Neural progenitor cell (in vitro differentiated cells): ENCODE measurements around the gene CDH3.

Experiments
- CTCF ChIP-seq: fragments of 200-600 bp; sonication (generic); IDR thresholded peaks from 2 replicates; pipeline ENCODE4 v1.5.1; 2017; ENCODE audit warnings: antibody characterized with exemption, mild to moderate bottlenecking
- EZH2 ChIP-seq: fragments of 200-600 bp; sonication (generic); IDR thresholded peaks from 2 replicates; pipeline ENCODE4 v1.6.1; 2017; ENCODE audit warnings: antibody characterized with exemption, mild to moderate bottlenecking, moderate library complexity
- EZH2phosphoT487 ChIP-seq: fragments of 200-600 bp; sonication (generic); IDR thresholded peaks from 2 replicates; pipeline ENCODE4 v1.6.1; 2017; ENCODE audit warnings: antibody characterized with exemption

- TF ChIP-seq CTCF: no peak
- TF ChIP-seq EZH2: no peak
- no peak for TF ChIP-seq EZH2phosphoT487
Measured at GRCh38 chr16:68686905-68687304, 41.8 kb downstream of the CDH3 start.
